ENCODE measurements around the gene SAC3D1. TPM values are rescaled to one million over a fixed set of nuclear protein-coding genes. Genes with fewer than 3 reads are reported as not detected.
A peak's percentile ranks its signal among the peaks of the same experiment; 100 is the strongest.

The SAC3D1 gene
- total RNA-seq, 1 donor from 2014 or later: 12.6 TPM

DNA sequence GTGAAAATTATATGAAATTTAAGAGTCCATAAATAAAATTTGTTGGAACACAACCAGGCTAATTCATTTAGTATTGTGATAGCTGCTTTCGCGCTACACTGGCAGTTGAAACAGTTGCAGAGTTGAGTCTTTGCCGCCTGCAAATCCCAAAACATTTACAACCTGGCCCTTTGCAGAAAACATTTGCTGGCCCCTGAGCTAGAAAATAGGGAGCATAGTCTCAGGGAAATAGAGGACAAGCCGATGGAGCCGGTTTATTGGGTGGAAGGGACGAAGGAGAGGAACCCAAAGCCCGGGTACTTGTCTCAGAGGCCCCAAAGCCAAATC is 527 bp upstream of the SAC3D1 start:
- DNase-seq: no peak
- H3K27me3 ChIP-seq (ENCODE audit: low read depth): no peaks in the 10 kb centered on the region

DNA sequence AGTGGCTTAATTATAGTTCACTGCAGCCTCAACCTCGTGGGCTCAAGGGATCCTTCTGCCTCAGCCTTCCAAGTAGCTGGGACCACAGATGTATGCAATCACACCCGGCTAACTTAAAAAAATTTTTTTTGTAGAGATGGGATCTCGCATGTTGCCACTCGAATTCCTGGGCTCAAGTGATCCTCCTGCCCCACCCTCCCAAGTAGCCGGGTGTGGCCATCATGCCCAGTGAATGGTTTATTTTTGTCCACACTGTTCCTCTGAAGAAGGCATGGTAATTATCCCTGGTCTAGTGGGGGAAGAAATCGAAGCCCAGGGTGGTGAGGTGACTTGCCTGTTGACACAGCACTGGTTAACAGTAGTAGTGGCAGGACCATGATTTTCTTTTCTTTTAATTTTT is 1.9 kb downstream of the SAC3D1 start:
- TF ChIP-seq, protein P1, sequence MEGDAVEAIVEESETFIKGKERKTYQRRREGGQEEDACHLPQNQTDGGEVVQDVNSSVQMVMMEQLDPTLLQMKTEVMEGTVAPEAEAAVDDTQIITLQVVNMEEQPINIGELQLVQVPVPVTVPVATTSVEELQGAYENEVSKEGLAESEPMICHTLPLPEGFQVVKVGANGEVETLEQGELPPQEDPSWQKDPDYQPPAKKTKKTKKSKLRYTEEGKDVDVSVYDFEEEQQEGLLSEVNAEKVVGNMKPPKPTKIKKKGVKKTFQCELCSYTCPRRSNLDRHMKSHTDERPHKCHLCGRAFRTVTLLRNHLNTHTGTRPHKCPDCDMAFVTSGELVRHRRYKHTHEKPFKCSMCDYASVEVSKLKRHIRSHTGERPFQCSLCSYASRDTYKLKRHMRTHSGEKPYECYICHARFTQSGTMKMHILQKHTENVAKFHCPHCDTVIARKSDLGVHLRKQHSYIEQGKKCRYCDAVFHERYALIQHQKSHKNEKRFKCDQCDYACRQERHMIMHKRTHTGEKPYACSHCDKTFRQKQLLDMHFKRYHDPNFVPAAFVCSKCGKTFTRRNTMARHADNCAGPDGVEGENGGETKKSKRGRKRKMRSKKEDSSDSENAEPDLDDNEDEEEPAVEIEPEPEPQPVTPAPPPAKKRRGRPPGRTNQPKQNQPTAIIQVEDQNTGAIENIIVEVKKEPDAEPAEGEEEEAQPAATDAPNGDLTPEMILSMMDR (IDR thresholded peaks at IDR 0.05): no peak
- H3K9me3 ChIP-seq: no peaks in the 10 kb centered on the region
- peaks cover 48% of the 10 kb centered on the region for H3K4me1 ChIP-seq
- ATAC-seq: no peak
- peaks cover 38% of the 10 kb centered on the region for H3K36me3 ChIP-seq
- intact Hi-C loops (cut with DNase I): no loop called here
- H3K4me3 ChIP-seq: no peak overlapping the region
- no peak for DNase-seq
- no peaks in the 10 kb centered on the region for H3K27me3 ChIP-seq (ENCODE audit: low read depth)
- no peak overlapping the region for H3K27ac ChIP-seq

More for the DNA sequence above, 527 bp upstream of the SAC3D1 start:
- Histone ChIP-seq H3K27ac (peak overlapping the region; percentile 91), H3K36me3 (peaks cover 52% of the 10 kb centered on the region), H3K4me3 (peak overlapping the region; percentile 93), H3K4me1 (peaks cover 35% of the 10 kb centered on the region), H3K9me3 (no peaks in the 10 kb centered on the region)
- TF ChIP-seq, protein P1 (IDR thresholded peaks at IDR 0.05): no peak
- no peak for ATAC-seq
- intact Hi-C loops (cut with DNase I): no loop called here

GRCh38 chr11:65043881-65044501 is 3.0 kb downstream of the SAC3D1 start:
- intact Hi-C loops (cut with DNase I): no loop called here
- ATAC-seq (peak; percentile 26 to 62), DNase-seq (peak; percentile 81)
- Histone ChIP-seq H3K27me3 (ENCODE audit: low read depth) (no peaks in the 10 kb centered on the region), H3K4me3 (no peak overlapping the region), H3K4me1 (peaks cover 53% of the 10 kb centered on the region), H3K9me3 (no peaks in the 10 kb centered on the region), H3K27ac (no peak overlapping the region), H3K36me3 (peaks cover 29% of the 10 kb centered on the region)
- TF ChIP-seq, protein P1 (IDR thresholded peaks at IDR 0.05): no peak

DNA sequence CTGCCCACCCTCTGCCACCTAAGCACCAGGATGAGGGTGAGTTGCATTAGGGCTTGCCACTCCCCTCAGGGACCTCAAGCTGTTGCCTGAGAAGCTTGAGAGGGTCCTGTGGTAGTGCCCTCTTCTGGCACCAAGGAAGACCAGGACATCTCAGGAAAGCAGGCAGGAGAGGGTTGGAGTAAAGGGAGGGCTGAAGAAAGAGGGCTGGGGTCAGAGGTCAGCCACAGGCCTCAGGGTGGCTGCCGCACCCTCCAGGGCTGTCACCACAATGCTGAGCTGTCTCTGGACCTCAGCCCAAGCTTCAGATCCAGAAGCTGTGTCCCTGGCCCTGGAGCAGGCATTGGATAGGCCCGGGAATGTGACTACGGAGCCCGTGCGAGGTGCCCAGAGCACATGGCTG is 4.1 kb downstream of the SAC3D1 start:
- ATAC-seq: no peak
- no peak for DNase-seq
- no peaks in the 10 kb centered on the region for H3K27me3 ChIP-seq (ENCODE audit: low read depth)
- intact Hi-C loops (cut with DNase I): no loop called here
- H3K9me3 ChIP-seq: no peaks in the 10 kb centered on the region
- peaks cover 24% of the 10 kb centered on the region for H3K36me3 ChIP-seq
- peaks cover 52% of the 10 kb centered on the region for H3K4me1 ChIP-seq
- H3K4me3 ChIP-seq: no peak overlapping the region
- H3K27ac ChIP-seq: no peak overlapping the region
- TF ChIP-seq, protein P1 (IDR thresholded peaks at IDR 0.05): no peak

DNA sequence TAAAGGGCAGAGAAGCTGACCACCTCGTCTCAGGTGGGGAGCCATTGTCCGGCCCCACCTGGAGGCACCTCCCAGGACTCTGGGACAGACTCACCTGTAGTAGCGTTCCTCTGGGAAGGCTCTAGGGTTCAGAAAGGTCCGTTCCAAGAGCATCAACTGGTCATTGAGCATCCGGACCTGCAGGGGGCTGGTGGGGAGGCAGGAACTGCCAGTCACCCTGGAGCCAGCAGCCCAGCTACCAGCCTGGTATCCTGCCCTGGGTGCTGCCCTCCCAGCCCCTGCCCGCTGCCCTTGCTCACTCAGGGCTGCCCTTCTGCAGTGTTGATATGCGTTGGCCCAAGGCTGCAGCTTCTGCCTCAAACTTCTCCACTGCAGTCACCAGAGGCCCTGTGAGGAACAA is 4.7 kb downstream of the SAC3D1 start:
- peaks cover 24% of the 10 kb centered on the region for H3K36me3 ChIP-seq
- no peak overlapping the region for H3K4me3 ChIP-seq
- DNase-seq: no peak
- TF ChIP-seq, protein P1 (IDR thresholded peaks at IDR 0.05): no peak
- intact Hi-C loops (cut with DNase I): no loop called here
- no peak for ATAC-seq
- H3K9me3 ChIP-seq: no peaks in the 10 kb centered on the region
- no peak overlapping the region for H3K27ac ChIP-seq
- H3K27me3 ChIP-seq (ENCODE audit: low read depth): no peaks in the 10 kb centered on the region
- H3K4me1 ChIP-seq: peaks cover 46% of the 10 kb centered on the region
